HG03280 (cell line): ENCODE measurements around the gene RHOJ.
"Not testable (repeated sequence)": the region's sequence is repeated elsewhere in the genome, so short reads cannot be mapped to it uniquely, and the experiment has no call there.

ENCODE experiments used
- ATAC-seq: cut with Tn5 transposase; IDR thresholded peaks from one replicate; pipeline ENCODE4 v1.9.1; 2021; ENCODE audit warnings: mild to moderate bottlenecking, moderate library complexity; ENCODE audit not compliant: unreplicated experiment

RHOJ gene

GRCh38 chr14:63204407-63205043 is at the start of gene RHOJ:
Gene RHOJ, plus strand, starts transcription at chr14:63204443. Its CDS starts 427 bp downstream, at chr14:63204870.
- no peak for ATAC-seq

- ATAC-seq = no peak
These were observed 48.6 kb upstream of the RHOJ start for GRCh38 chr14:63155511-63156185.

GRCh38 chr14:63157195-63157594 is 47.0 kb upstream of the RHOJ start:
- ATAC-seq = no peak

GRCh38 chr14:63163306-63163705 is 40.9 kb upstream of the RHOJ start:
- no peak for ATAC-seq

GRCh38 chr14:63164108-63164683 is 40.0 kb upstream of the RHOJ start:
- ATAC-seq = no peak

- not testable (repeated sequence) for ATAC-seq
These were observed 39.0 kb upstream of the RHOJ start for GRCh38 chr14:63165267-63165666.

GRCh38 chr14:63167044-63167443 is 37.2 kb upstream of the RHOJ start:
- ATAC-seq = no peak

- no peak for ATAC-seq
These were observed 29.5 kb upstream of the RHOJ start for GRCh38 chr14:63174760-63175191.

GRCh38 chr14:63175531-63175930 is 28.7 kb upstream of the RHOJ start:
- ATAC-seq = no peak

GRCh38 chr14:63178912-63179311 is 25.3 kb upstream of the RHOJ start:
- ATAC-seq = no peak

- no peak for ATAC-seq
These were observed 24.9 kb upstream of the RHOJ start for GRCh38 chr14:63179383-63179782.

GRCh38 chr14:63180011-63180410 is 24.2 kb upstream of the RHOJ start:
- ATAC-seq = no peak

GRCh38 chr14:63182968-63183367 is 21.3 kb upstream of the RHOJ start:
- no peak for ATAC-seq

- ATAC-seq = no peak
These were observed 17.8 kb upstream of the RHOJ start for GRCh38 chr14:63186453-63186852.

- no peak for ATAC-seq
These were observed 13.0 kb upstream of the RHOJ start for GRCh38 chr14:63191211-63191610.

- ATAC-seq = no peak
These were observed 12.2 kb upstream of the RHOJ start for GRCh38 chr14:63192085-63192484.

- no peak for ATAC-seq
These were observed 11.0 kb upstream of the RHOJ start for GRCh38 chr14:63193236-63193635.

- no peak for ATAC-seq
These were observed 4.1 kb upstream of the RHOJ start for GRCh38 chr14:63200035-63200740.

GRCh38 chr14:63200767-63201166 is 3.5 kb upstream of the RHOJ start:
- no peak for ATAC-seq

GRCh38 chr14:63203015-63203414 is 1.2 kb upstream of the RHOJ start:
- ATAC-seq = no peak

GRCh38 chr14:63203618-63204406 is 431 bp upstream of the RHOJ start:
- no peak for ATAC-seq
